ENCODE results near the gene PSD4.
A peak's percentile ranks its signal among the peaks of the same experiment; 100 is the strongest.

PSD4 gene

GRCh38 chr2:113225263-113226259 is 51.8 kb downstream of the PSD4 start:
- DNase-seq = no peak

GRCh38 chr2:113226462-113226861 is 52.7 kb downstream of the PSD4 start:
- no peak for DNase-seq

- DNase-seq = no peak
Measured at GRCh38 chr2:113227290-113227689, 53.5 kb downstream of the PSD4 start.

- DNase-seq = no peak
Measured at GRCh38 chr2:113227698-113228097, 53.9 kb downstream of the PSD4 start.

- no peak for DNase-seq
Measured at GRCh38 chr2:113228351-113228750, 54.6 kb downstream of the PSD4 start.

GRCh38 chr2:113228991-113229716 is 55.4 kb downstream of the PSD4 start:
- DNase-seq = no peak

GRCh38 chr2:113229795-113230194 is 56.0 kb downstream of the PSD4 start:
- DNase-seq = no peak

GRCh38 chr2:113230531-113230930 is 56.8 kb downstream of the PSD4 start:
- DNase-seq = no peak

GRCh38 chr2:113231064-113231463 is 57.3 kb downstream of the PSD4 start:
- DNase-seq = no peak

- DNase-seq = no peak
Measured at GRCh38 chr2:113232123-113232522, 58.4 kb downstream of the PSD4 start.

GRCh38 chr2:113232740-113233139 is 59.0 kb downstream of the PSD4 start:
- DNase-seq = no peak

GRCh38 chr2:113233593-113234550 is 60.1 kb downstream of the PSD4 start:
- DNase-seq = no peak

- DNase-seq = no peak
Measured at GRCh38 chr2:113234721-113235346, 61.1 kb downstream of the PSD4 start.

GRCh38 chr2:113235347-113236226 is 61.8 kb downstream of the PSD4 start:
- DNase-seq = peak; percentile 42

- DNase-seq = no peak
Measured at GRCh38 chr2:113236367-113237159, 62.8 kb downstream of the PSD4 start.

- no peak for DNase-seq
Measured at GRCh38 chr2:113237604-113238160, 63.9 kb downstream of the PSD4 start.

GRCh38 chr2:113238871-113239839 is 65.4 kb downstream of the PSD4 start:
- no peak for DNase-seq

- no peak for DNase-seq
Measured at GRCh38 chr2:113240150-113240914, 66.6 kb downstream of the PSD4 start.
